Measurements from ENCODE around the gene SPOUT1. TPM values are rescaled to one million over a fixed set of nuclear protein-coding genes. Genes with fewer than 3 reads are reported as not detected.
"Not testable (repeated sequence)": the region's sequence is repeated elsewhere in the genome, so short reads cannot be mapped to it uniquely, and the experiment has no call there.

Gene SPOUT1
- total and polyA plus RNA-seq, 10 of the 15 experiments (the other 5 are each of a cell fraction or from before 2014, with no cell fraction given) = 5.7 to 95.0 (median 40.6) TPM

GRCh38 chr9:128845186-128845931 lies 15.8 kb upstream of the SPOUT1 start:
- Histone ChIP-seq H3K4me2 (ENCODE audit: control insufficient read depth, insufficient read depth) (no peak overlapping the region), H3K9me3 (replicated peaks; ENCODE audit: control insufficient read depth, insufficient read depth, low read length) (no peaks in the 10 kb centered on the region), H3K9ac (ENCODE audit: control insufficient read depth, insufficient read depth, low read length) (no peak overlapping the region), H3K79me2 (ENCODE audit: control insufficient read depth, insufficient read depth, low read length) (no peaks in the 10 kb centered on the region), H2AFZ (ENCODE audit: control insufficient read depth, low read depth, low read length) (no peak overlapping the region), H4K20me1 (ENCODE audit: control insufficient read depth, insufficient read depth) (no peaks in the 10 kb centered on the region), H3K27ac (ENCODE audit: control insufficient read depth, insufficient read depth) (no peak overlapping the region), H3K36me3 (ENCODE audit: control insufficient read depth in 2 of 2, insufficient read depth in 2 of 2, low read length in 1 of 2) (no peaks in the 10 kb centered on the region), H3K27me3 (replicated peaks in 1 of 2; ENCODE audit: control insufficient read depth in 2 of 2, insufficient read depth in 2 of 2, low read length in 1 of 2) (no peaks in the 10 kb centered on the region), H3K4me3 (no peak overlapping the region), H3K4me1 (ENCODE audit: control insufficient read depth, insufficient read depth, low read length) (no peaks in the 10 kb centered on the region)
- intact Hi-C loops (cut with micrococcal nuclease; ENCODE audit: unreplicated experiment) = no loop called here
- WGBS (ENCODE audit: insufficient coverage, insufficient replicate concordance, low lambda C conversion rate, missing lambda C conversion rate) = 83% methylated on average over 13 of the region's 13 CpGs
- ChIA-PET CTCF (interaction anchor here (0.8 to 1.3 kb wide), 4 partner anchors 15 to 84 kb away, joined by 3 to 8 read pairs (median 5); partner anchors contain the start of genes ENDOG and SPOUT1), SMC1A (ENCODE audit: uncharacterized antibody, unreplicated experiment) (no interaction called here), POLR2A (interaction anchor here (0.5 kb wide), 1 partner anchor 175 kb away, joined by 3 read pairs; no protein-coding TSS in a partner anchor), RAD21 (ENCODE audit: unreplicated experiment) (no interaction called here)
- ATAC-seq = no peak
- FAIRE-seq = no peak
- in situ Hi-C loops (cut with MboI) = no loop called here
- BruUV-seq (replicated peaks) = no TSS peak
- TF ChIP-seq YBX1 (IDR thresholded peaks at IDR 0.05) = no peak
- no peak for TF ChIP-seq POLR2AphosphoS2 (IDR thresholded peaks at IDR 0.05; ENCODE audit: low read depth, low read length)
- TF ChIP-seq CBFB (IDR thresholded peaks at IDR 0.05; ENCODE audit: low read depth) = no peak
- no peak for TF ChIP-seq MYB (IDR thresholded peaks at IDR 0.05; ENCODE audit: borderline replicate concordance, low read depth, low read length)
- no peak for TF ChIP-seq MAX (IDR thresholded peaks at IDR 0.05; ENCODE audit: low read depth, low read length)
- TF ChIP-seq IRF3 (IDR thresholded peaks at IDR 0.05) = no peak
- TF ChIP-seq NR2F1 (conservative IDR thresholded peaks at IDR 0.05) = no peak
- TF ChIP-seq BACH1 (IDR thresholded peaks at IDR 0.05; ENCODE audit: borderline replicate concordance) = no peak
- TF ChIP-seq CEBPZ (IDR thresholded peaks at IDR 0.05; ENCODE audit: low read depth, low read length) = no peak
- no peak for DNase-seq (ENCODE audit: low read depth, low spot score)

- H3K4me2 ChIP-seq (ENCODE audit: control insufficient read depth, insufficient read depth); CTCF ChIA-PET; H3K27ac ChIP-seq (ENCODE audit: control insufficient read depth, insufficient read depth); H4K20me1 ChIP-seq (ENCODE audit: control insufficient read depth, insufficient read depth); DNase-seq (ENCODE audit: low read depth, low spot score); BruUV-seq (replicated peaks); H3K9ac ChIP-seq (ENCODE audit: control insufficient read depth, insufficient read depth, low read length); H3K27me3 ChIP-seq (replicated peaks in 1 of 2; ENCODE audit: control insufficient read depth in 2 of 2, insufficient read depth in 2 of 2, low read length in 1 of 2); ATAC-seq; H3K4me3 ChIP-seq; in situ Hi-C loops (cut with MboI); POLR2A ChIA-PET; FAIRE-seq; H3K9me3 ChIP-seq (replicated peaks; ENCODE audit: control insufficient read depth, insufficient read depth, low read length); SMC1A ChIA-PET (ENCODE audit: uncharacterized antibody, unreplicated experiment); H2AFZ ChIP-seq (ENCODE audit: control insufficient read depth, low read depth, low read length); H3K36me3 ChIP-seq (ENCODE audit: control insufficient read depth in 2 of 2, insufficient read depth in 2 of 2, low read length in 1 of 2); H3K79me2 ChIP-seq (ENCODE audit: control insufficient read depth, insufficient read depth, low read length); RAD21 ChIA-PET (ENCODE audit: unreplicated experiment); intact Hi-C loops (cut with micrococcal nuclease; ENCODE audit: unreplicated experiment); H3K4me1 ChIP-seq (ENCODE audit: control insufficient read depth, insufficient read depth, low read length): not testable (repeated sequence)
- WGBS (ENCODE audit: insufficient coverage, insufficient replicate concordance, low lambda C conversion rate, missing lambda C conversion rate) = 92% methylated on average over 7 of the region's 7 CpGs
Observed at GRCh38 chr9:128843171-128843570, 13.6 kb upstream of the SPOUT1 start.

Measured in GM12878 (cell line).